ENCODE measurements around the gene LRRC49. TPM values are rescaled to one million over a fixed set of nuclear protein-coding genes. Genes with fewer than 3 reads are reported as not detected.

Gene LRRC49
- polyA plus RNA-seq, 1 donor (not counting 4 experiments of a cell fraction or from before 2014, with no cell fraction given), result 9.9 TPM

DNA sequence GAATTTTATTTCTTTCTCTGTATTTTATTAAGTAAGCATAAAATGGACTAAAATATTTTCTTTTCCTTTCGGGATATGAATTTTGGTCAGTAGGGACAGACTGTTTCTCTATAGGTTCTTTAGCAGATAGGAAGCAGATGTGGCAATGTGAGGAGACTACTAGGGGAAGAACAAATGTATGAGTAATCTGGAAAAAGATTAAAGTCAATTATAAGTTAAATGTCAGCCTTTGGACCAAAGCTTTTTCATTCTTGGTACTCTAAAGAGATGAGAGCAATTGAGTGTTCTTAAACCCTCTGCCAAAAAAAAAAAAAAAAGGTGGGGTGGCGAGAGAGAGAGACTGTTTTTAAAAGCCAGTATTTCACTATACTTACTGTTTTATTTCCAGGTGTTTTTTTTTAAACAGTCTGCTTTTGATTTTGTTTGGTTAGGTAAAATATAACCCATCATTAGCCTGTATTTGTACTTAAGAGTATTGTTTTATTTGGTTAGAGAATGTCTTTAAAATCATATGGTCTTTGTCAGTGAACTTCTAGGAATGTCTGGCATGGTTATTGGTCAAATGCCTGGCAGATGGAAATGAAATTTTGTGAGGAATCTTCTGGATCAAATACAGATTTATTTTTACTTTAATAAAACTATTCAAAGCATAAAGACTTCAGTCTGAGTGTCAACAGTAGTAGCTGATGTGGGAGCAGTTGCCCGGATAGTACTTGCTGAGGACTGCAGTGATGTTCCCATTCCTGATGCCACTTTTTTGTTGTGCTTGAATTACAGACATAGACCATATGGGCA lies 63.8 kb downstream of the LRRC49 start:
- Histone ChIP-seq H3K4me1 (ENCODE audit: control insufficient read depth, extremely low read depth, insufficient read depth, low read length) (peaks cover 3% of the 10 kb centered on the region), H4K20me1 (ENCODE audit: control insufficient read depth, extremely low read depth, insufficient read depth, low read length) (no peaks in the 10 kb centered on the region), H3K9ac (ENCODE audit: control insufficient read depth, extremely low read depth, insufficient read depth, low read length) (no peak overlapping the region), H3K4me3 (ENCODE audit: control insufficient read depth in 2 of 3, extremely low read depth in 1 of 3, insufficient read depth in 2 of 3, low read depth in 1 of 3, low read length in 3 of 3) (no peak overlapping the region), H3K4me2 (ENCODE audit: control insufficient read depth, extremely low read depth, insufficient read depth, low read depth, low read length) (no peak overlapping the region), H3K9me1 (ENCODE audit: control insufficient read depth, extremely low read depth, insufficient read depth, low read length) (no peaks in the 10 kb centered on the region), H3K36me3 (ENCODE audit: control insufficient read depth in 2 of 2, extremely low read depth in 1 of 2, insufficient read depth in 2 of 2, low read length in 2 of 2) (no peaks in the 10 kb centered on the region), H3K27me3 (ENCODE audit: control insufficient read depth, extremely low read depth, insufficient read depth, low read length) (no peaks in the 10 kb centered on the region), H3K9me3 (ENCODE audit: control insufficient read depth, low read depth, low read length) (no peaks in the 10 kb centered on the region), H3K79me2 (ENCODE audit: control insufficient read depth, insufficient read depth, low read length) (no peaks in the 10 kb centered on the region), H2AFZ (ENCODE audit: control insufficient read depth, low read length) (no peak overlapping the region), H3K27ac (ENCODE audit: control insufficient read depth, insufficient read depth, low read length) (no peak overlapping the region)
- dilution Hi-C loops (cut with MboI; ENCODE audit: extremely low pct_ligation_motif_present, low sequenced_read_pairs), result no loop called here
- no peak for TF ChIP-seq EZH2 (IDR thresholded peaks at IDR 0.05; ENCODE audit: low read length)
- TF ChIP-seq, protein P1, sequence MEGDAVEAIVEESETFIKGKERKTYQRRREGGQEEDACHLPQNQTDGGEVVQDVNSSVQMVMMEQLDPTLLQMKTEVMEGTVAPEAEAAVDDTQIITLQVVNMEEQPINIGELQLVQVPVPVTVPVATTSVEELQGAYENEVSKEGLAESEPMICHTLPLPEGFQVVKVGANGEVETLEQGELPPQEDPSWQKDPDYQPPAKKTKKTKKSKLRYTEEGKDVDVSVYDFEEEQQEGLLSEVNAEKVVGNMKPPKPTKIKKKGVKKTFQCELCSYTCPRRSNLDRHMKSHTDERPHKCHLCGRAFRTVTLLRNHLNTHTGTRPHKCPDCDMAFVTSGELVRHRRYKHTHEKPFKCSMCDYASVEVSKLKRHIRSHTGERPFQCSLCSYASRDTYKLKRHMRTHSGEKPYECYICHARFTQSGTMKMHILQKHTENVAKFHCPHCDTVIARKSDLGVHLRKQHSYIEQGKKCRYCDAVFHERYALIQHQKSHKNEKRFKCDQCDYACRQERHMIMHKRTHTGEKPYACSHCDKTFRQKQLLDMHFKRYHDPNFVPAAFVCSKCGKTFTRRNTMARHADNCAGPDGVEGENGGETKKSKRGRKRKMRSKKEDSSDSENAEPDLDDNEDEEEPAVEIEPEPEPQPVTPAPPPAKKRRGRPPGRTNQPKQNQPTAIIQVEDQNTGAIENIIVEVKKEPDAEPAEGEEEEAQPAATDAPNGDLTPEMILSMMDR (optimal IDR thresholded peaks at IDR 0.05 in 1 of 3, IDR thresholded peaks at IDR 0.05 in 1 of 3, conservative IDR thresholded peaks at IDR 0.05 in 1 of 3; ENCODE audit: extremely low read depth in 1 of 3, insufficient read depth in 2 of 3, low read length in 3 of 3), result no peak
- DNase-seq (ENCODE audit: low read depth, low spot score), result no peak
- no peak for FAIRE-seq

DNA sequence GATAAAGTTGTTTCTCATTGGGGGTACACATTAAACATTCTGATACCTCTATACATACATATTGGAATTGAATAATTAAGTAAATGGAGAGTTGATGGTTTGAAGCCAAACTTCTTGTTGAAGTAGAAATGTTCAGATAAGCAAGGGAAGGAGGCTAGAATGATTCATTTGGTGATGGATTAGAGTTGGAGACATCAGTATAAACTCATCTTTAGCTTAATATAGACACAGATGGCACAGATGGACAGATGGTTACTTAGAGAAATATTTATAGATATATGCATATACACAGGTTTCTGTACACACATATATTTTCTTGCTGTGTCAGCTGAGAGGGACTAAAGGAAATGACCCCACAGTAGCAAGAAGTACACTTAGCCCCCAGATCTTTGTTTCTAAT lies 69.5 kb downstream of the LRRC49 start:
- no peaks in the 10 kb centered on the region for H3K79me2 ChIP-seq (ENCODE audit: control insufficient read depth, insufficient read depth, low read length)
- no peaks in the 10 kb centered on the region for H3K27me3 ChIP-seq (ENCODE audit: control insufficient read depth, extremely low read depth, insufficient read depth, low read length)
- H3K36me3 ChIP-seq (ENCODE audit: control insufficient read depth in 2 of 2, extremely low read depth in 1 of 2, insufficient read depth in 2 of 2, low read length in 2 of 2), result no peaks in the 10 kb centered on the region
- H3K4me1 ChIP-seq (ENCODE audit: control insufficient read depth, extremely low read depth, insufficient read depth, low read length), result no peaks in the 10 kb centered on the region
- H3K27ac ChIP-seq (ENCODE audit: control insufficient read depth, insufficient read depth, low read length), result no peak overlapping the region
- dilution Hi-C loops (cut with MboI; ENCODE audit: extremely low pct_ligation_motif_present, low sequenced_read_pairs), result no loop called here
- FAIRE-seq (no peak), DNase-seq (ENCODE audit: low read depth, low spot score) (no peak)
- no peak overlapping the region for H2AFZ ChIP-seq (ENCODE audit: control insufficient read depth, low read length)
- H4K20me1 ChIP-seq (ENCODE audit: control insufficient read depth, extremely low read depth, insufficient read depth, low read length), result no peaks in the 10 kb centered on the region
- H3K9me3 ChIP-seq (ENCODE audit: control insufficient read depth, low read depth, low read length), result no peaks in the 10 kb centered on the region
- no peak overlapping the region for H3K4me3 ChIP-seq (ENCODE audit: control insufficient read depth in 2 of 3, extremely low read depth in 1 of 3, insufficient read depth in 2 of 3, low read depth in 1 of 3, low read length in 3 of 3)
- H3K9me1 ChIP-seq (ENCODE audit: control insufficient read depth, extremely low read depth, insufficient read depth, low read length), result no peaks in the 10 kb centered on the region
- TF ChIP-seq EZH2 (IDR thresholded peaks at IDR 0.05; ENCODE audit: low read length), result no peak
- TF ChIP-seq, protein P1 (optimal IDR thresholded peaks at IDR 0.05 in 1 of 3, IDR thresholded peaks at IDR 0.05 in 1 of 3, conservative IDR thresholded peaks at IDR 0.05 in 1 of 3; ENCODE audit: extremely low read depth in 1 of 3, insufficient read depth in 2 of 3, low read length in 3 of 3), result no peak
- H3K4me2 ChIP-seq (ENCODE audit: control insufficient read depth, extremely low read depth, insufficient read depth, low read depth, low read length), result no peak overlapping the region
- no peak overlapping the region for H3K9ac ChIP-seq (ENCODE audit: control insufficient read depth, extremely low read depth, insufficient read depth, low read length)

Data from keratinocyte (primary cell).